HepG2 (cell line): ENCODE results near the gene AKNA. TPM values are rescaled to one million over a fixed set of nuclear protein-coding genes. Genes with fewer than 3 reads are reported as not detected.
A peak's percentile ranks its signal among the peaks of the same experiment; 100 is the strongest.

Experiments used
- ADNP ChIP-seq: sonication (generic); formaldehyde crosslinking; IDR thresholded peaks from 2 replicates; pipeline ENCODE4 v1.4.0; 2020; ENCODE audit warnings: missing genetic modification reagents
- ATF2 ChIP-seq: sonication (generic); formaldehyde crosslinking; IDR thresholded peaks from 2 replicates; pipeline ENCODE4 v1.4.0; 2020; ENCODE audit warnings: missing genetic modification reagents
- ATF4 ChIP-seq, 2 experiments: fragments of 450-650 bp in 1 of 2; sonication (generic) in 1 of 2; formaldehyde crosslinking; IDR thresholded peaks; 2 replicates each; pipeline versions ENCODE4 v1.5.0 to v1.8.0; 2020 to 2022; ENCODE audit warnings: mild to moderate bottlenecking in 1 of 2, missing genetic modification reagents in 1 of 2
- CBX1 ChIP-seq: IDR thresholded peaks from one replicate; pipeline ENCODE4 v1.6.1; 2016; ENCODE audit warnings: antibody characterized with exemption, low read depth
- CHD4 ChIP-seq: fragments of 200-600 bp; sonication (generic); IDR thresholded peaks from 2 replicates; pipeline ENCODE4 v1.7.0; 2017; ENCODE audit warnings: mild to moderate bottlenecking, low read length, borderline replicate concordance
- DMAP1 ChIP-seq: IDR thresholded peaks from 2 replicates; pipeline ENCODE4 v1.6.1; 2016
- ETV6 ChIP-seq: sonication (generic); formaldehyde crosslinking; conservative IDR thresholded peaks from 2 replicates; pipeline ENCODE4 v1.4.0; 2020; ENCODE audit warnings: missing genetic modification reagents
- MAX ChIP-seq: IDR thresholded peaks from 2 replicates; pipeline ENCODE4 v1.6.1; 2012; ENCODE audit warnings: inconsistent platforms
- MYPOP ChIP-seq: sonication (generic); formaldehyde crosslinking; IDR thresholded peaks from 2 replicates; pipeline ENCODE4 v1.8.1; 2023; ENCODE audit warnings: mild to moderate bottlenecking, moderate library complexity, missing genetic modification reagents
- NFYB ChIP-seq: sonication (generic); formaldehyde crosslinking; IDR thresholded peaks from 2 replicates; pipeline ENCODE4 v1.4.0; 2020; ENCODE audit warnings: missing genetic modification reagents
- NR0B2 ChIP-seq: sonication (generic); formaldehyde crosslinking; IDR thresholded peaks from 2 replicates; pipeline ENCODE4 v1.4.0; 2020; ENCODE audit warnings: mild to moderate bottlenecking, missing genetic modification reagents
- PAXIP1 ChIP-seq: sonication (generic); formaldehyde crosslinking; conservative IDR thresholded peaks from 2 replicates; pipeline ENCODE4 v1.4.0; 2020; ENCODE audit warnings: mild to moderate bottlenecking, missing genetic modification reagents, moderate library complexity
- REPIN1 ChIP-seq: sonication (generic); formaldehyde crosslinking; IDR thresholded peaks from 2 replicates; pipeline ENCODE4 v1.8.0; 2022; ENCODE audit warnings: missing genetic modification reagents, low read depth, mild to moderate bottlenecking, borderline replicate concordance
- SSRP1 ChIP-seq: IDR thresholded peaks from 2 replicates; pipeline ENCODE4 v1.6.1; 2016; ENCODE audit warnings: control low read depth
- TGIF2 ChIP-seq: IDR thresholded peaks from 2 replicates; pipeline ENCODE4 v1.6.1; 2016; ENCODE audit warnings: control low read depth, missing compliant biosample characterization
- ZFP91 ChIP-seq: sonication (generic); formaldehyde crosslinking; IDR thresholded peaks from 2 replicates; pipeline ENCODE4 v1.9.0; 2022; ENCODE audit warnings: missing genetic modification reagents, mild to moderate bottlenecking, borderline replicate concordance
- ZNF136 ChIP-seq: sonication (generic); formaldehyde crosslinking; IDR thresholded peaks from 2 replicates; pipeline ENCODE4 v1.8.1; 2022; ENCODE audit warnings: low read depth, mild to moderate bottlenecking, moderate library complexity, missing genetic modification reagents
- ZNF230 ChIP-seq: sonication (generic); formaldehyde crosslinking; IDR thresholded peaks from 2 replicates; pipeline ENCODE4 v1.4.0; 2020; ENCODE audit warnings: mild to moderate bottlenecking, missing genetic modification reagents
- ZNF24 ChIP-seq: fragments of 450-650 bp; IDR thresholded peaks from 2 replicates; pipeline ENCODE4 v1.6.1; 2017; ENCODE audit warnings: antibody characterized with exemption, mild to moderate bottlenecking
- ZNF253 ChIP-seq: sonication (generic); formaldehyde crosslinking; IDR thresholded peaks from 2 replicates; pipeline ENCODE4 v1.8.0; 2022; ENCODE audit warnings: mild to moderate bottlenecking, missing genetic modification reagents, borderline replicate concordance
- ZNF644 ChIP-seq: IDR thresholded peaks from 2 replicates; pipeline ENCODE4 v1.6.1; 2016; ENCODE audit warnings: low read depth
- polyA plus RNA-seq, 8 experiments: library from polyadenylated mRNA; depleted of rRNA in 3 of 8; stranded (reverse) in 7 of 8; unstranded in 1 of 8; fragments of >200 nt; fragmentation: Illumina TruSeq in 4 of 8; extraction: Trizol in 4 of 8; gene quantifications; 2 replicates each; pipeline versions ENCODE4 v1.2.1 to v1.2.3, GENCODE V29; 2011 to 2016; ENCODE audit warnings: low read depth in 4 of 8, missing spikeins in 1 of 8, mixed read lengths in 1 of 8; ENCODE audit not compliant: insufficient read depth in 1 of 8
- total RNA-seq, 5 experiments: library from RNA; depleted of rRNA; stranded (reverse); fragments of >200 nt; fragmentation: Illumina TruSeq; extraction: Trizol; gene quantifications; 2 replicates each; pipeline ENCODE4 v1.2.3, GENCODE V29; 2016; ENCODE audit warnings: low read depth in 1 of 5

The AKNA gene
- total and polyA plus RNA-seq, 2 of the 13 experiments (the other 11 are each of a cell fraction or from before 2014, with no cell fraction given): 3.0 to 3.1 TPM

- no peak for TF ChIP-seq NR0B2 (CRISPR knock-in tag)
- peak; percentile 44; the same call in 1 of the 2 replicates for TF ChIP-seq MAX
- peak in 1 of 2 experiments; percentile 99; a peak in 2 of 4 replicates for TF ChIP-seq ATF4 (CRISPR knock-in tag; IDR thresholded peaks at IDR 0.05)
- TF ChIP-seq NFYB (CRISPR knock-in tag): no peak
- TF ChIP-seq ZFP91: no peak
- no peak for TF ChIP-seq DMAP1 (CRISPR knock-in tag)
- TF ChIP-seq ZNF230 (CRISPR knock-in tag): no peak
- no peak for TF ChIP-seq ZNF136 (CRISPR knock-in tag)
- TF ChIP-seq ETV6: no peak
- no peak for TF ChIP-seq CBX1
- TF ChIP-seq MYPOP (CRISPR knock-in tag): no peak
- TF ChIP-seq ZNF253 (CRISPR knock-in tag): no peak
- no peak for TF ChIP-seq ZNF24
- TF ChIP-seq SSRP1: no peak
- no peak for TF ChIP-seq ZNF644 (CRISPR knock-in tag)
- TF ChIP-seq ADNP (CRISPR knock-in tag): no peak
- TF ChIP-seq ATF2: no peak
- no peak for TF ChIP-seq CHD4
- TF ChIP-seq PAXIP1 (CRISPR knock-in tag): no peak
- peak; percentile 54; the same call in 1 of the 2 replicates for TF ChIP-seq REPIN1 (CRISPR knock-in tag)
- peak; percentile 63; the same call in 1 of the 2 replicates for TF ChIP-seq TGIF2 (CRISPR knock-in tag)
These were observed 8.9 kb upstream of the AKNA start (continued) for GRCh38 chr9:114396558-114397218.
